IMR-90 (cell line): ENCODE data around the gene SFXN2.
"Not testable (repeated sequence)": the region's sequence is repeated elsewhere in the genome, so short reads cannot be mapped to it uniquely, and the experiment has no call there.

Experiments
- BHLHE40 ChIP-seq: fragments of 150-350 bp; IDR thresholded peaks from 2 replicates; pipeline ENCODE4 v1.6.1; 2016; ENCODE audit warnings: mild to moderate bottlenecking, low read depth, low read length
- CEBPB ChIP-seq: IDR thresholded peaks from 2 replicates; pipeline ENCODE4 v1.6.1; 2012; ENCODE audit warnings: low read depth, low read length, improper control_type of control experiment
- CTCF ChIP-seq: conservative IDR thresholded peaks from 2 replicates; pipeline ENCODE4 v1.5.1; 2012; ENCODE audit warnings: mild to moderate bottlenecking, low read depth, low read length, improper control_type of control experiment
- FOS ChIP-seq: fragments of 150-350 bp; IDR thresholded peaks from 2 replicates; pipeline ENCODE4 v1.6.1; 2016; ENCODE audit warnings: low read depth, low read length
- MXI1 ChIP-seq: IDR thresholded peaks from 2 replicates; pipeline ENCODE4 v1.6.1; 2012; ENCODE audit warnings: low read depth, mild to moderate bottlenecking, low read length, moderate library complexity, borderline replicate concordance
- POLR2A ChIP-seq: IDR thresholded peaks from 2 replicates; pipeline ENCODE4 v1.6.1; 2012; ENCODE audit warnings: mild to moderate bottlenecking, low read depth, low read length
- RAD21 ChIP-seq: IDR thresholded peaks from 2 replicates; pipeline ENCODE4 v1.6.1; 2012; ENCODE audit warnings: low read length, improper control_type of control experiment
- RCOR1 ChIP-seq: IDR thresholded peaks from 2 replicates; pipeline ENCODE4 v1.6.1; 2012; ENCODE audit warnings: mild to moderate bottlenecking, low read length, improper control_type of control experiment; ENCODE audit not compliant: insufficient replicate concordance

- TF ChIP-seq POLR2A, CEBPB, BHLHE40, CTCF, FOS, RAD21, RCOR1, MXI1: not testable (repeated sequence)
Measured at GRCh38 chr10:102716900-102717565, 2.6 kb downstream of the SFXN2 start.
